T follicular helper cell (primary cell): ENCODE results near the gene KSR2.

Experiments
- DNase-seq: peaks from one replicate; pipeline ENCODE4 v3.0.0-alpha.2; 2020; ENCODE audit warnings: low read depth

KSR2 gene

GRCh38 chr12:117580015-117580717 is 388.6 kb downstream of the KSR2 start:
- no peak for DNase-seq

- DNase-seq, result no peak
Measured at GRCh38 chr12:117577122-117577657, 391.6 kb downstream of the KSR2 start.

GRCh38 chr12:117576053-117576452 is 392.7 kb downstream of the KSR2 start:
- no peak for DNase-seq

- no peak for DNase-seq
Measured at GRCh38 chr12:117574655-117575054, 394.1 kb downstream of the KSR2 start.

GRCh38 chr12:117572755-117573154 is 396.0 kb downstream of the KSR2 start:
- no peak for DNase-seq

- no peak for DNase-seq
Measured at GRCh38 chr12:117571321-117571720, 397.5 kb downstream of the KSR2 start.

GRCh38 chr12:117570608-117571007 is 398.2 kb downstream of the KSR2 start:
- no peak for DNase-seq

GRCh38 chr12:117567644-117568216 is 401.1 kb downstream of the KSR2 start:
- DNase-seq, result no peak

- no peak for DNase-seq
Measured at GRCh38 chr12:117564881-117565280, 403.9 kb downstream of the KSR2 start.

- no peak for DNase-seq
Measured at GRCh38 chr12:117563706-117564105, 405.1 kb downstream of the KSR2 start.

- DNase-seq, result no peak
Measured at GRCh38 chr12:117563007-117563406, 405.8 kb downstream of the KSR2 start.

- DNase-seq, result no peak
Measured at GRCh38 chr12:117561990-117562389, 406.8 kb downstream of the KSR2 start.

- DNase-seq, result no peak
Measured at GRCh38 chr12:117559978-117560377, 408.8 kb downstream of the KSR2 start.

GRCh38 chr12:117555889-117556288 is 412.9 kb downstream of the KSR2 start:
- no peak for DNase-seq

- DNase-seq, result no peak
Measured at GRCh38 chr12:117552971-117553370, 415.8 kb downstream of the KSR2 start.

GRCh38 chr12:117551665-117552064 is 417.1 kb downstream of the KSR2 start:
- no peak for DNase-seq

- DNase-seq, result no peak
Measured at GRCh38 chr12:117547209-117547608, 421.6 kb downstream of the KSR2 start.

- no peak for DNase-seq
Measured at GRCh38 chr12:117545216-117545615, 423.6 kb downstream of the KSR2 start.

GRCh38 chr12:117540011-117540410 is 428.8 kb downstream of the KSR2 start:
- DNase-seq, result no peak

GRCh38 chr12:117538926-117539325 is 429.9 kb downstream of the KSR2 start:
- DNase-seq, result no peak

- no peak for DNase-seq
Measured at GRCh38 chr12:117538032-117538690, 430.6 kb downstream of the KSR2 start.

- no peak for DNase-seq
Measured at GRCh38 chr12:117533687-117534086, 435.1 kb downstream of the KSR2 start.

- DNase-seq, result no peak
Measured at GRCh38 chr12:117530796-117531195, 438.0 kb downstream of the KSR2 start.
